A172 (cell line): Measurements from ENCODE around the gene C1orf52. TPM values are rescaled to one million over a fixed set of nuclear protein-coding genes. Genes with fewer than 3 reads are reported as not detected.
"Not testable (repeated sequence)": the region's sequence is repeated elsewhere in the genome, so short reads cannot be mapped to it uniquely, and the experiment has no call there.

Source experiments
- DNase-seq: peaks from one replicate; pipeline ENCODE4 v3.0.0-alpha.2; 2015; ENCODE audit warnings: low spot score
- total RNA-seq: library from RNA; depleted of rRNA; stranded (reverse); fragments of >200 nt; shearing (Covaris generic); gene quantifications from 2 replicates; pipeline ENCODE4 v1.2.3, GENCODE V29; 2014

The C1orf52 gene
- total RNA-seq, 1 experiment from 2014 or later: 19.7 TPM

DNA sequence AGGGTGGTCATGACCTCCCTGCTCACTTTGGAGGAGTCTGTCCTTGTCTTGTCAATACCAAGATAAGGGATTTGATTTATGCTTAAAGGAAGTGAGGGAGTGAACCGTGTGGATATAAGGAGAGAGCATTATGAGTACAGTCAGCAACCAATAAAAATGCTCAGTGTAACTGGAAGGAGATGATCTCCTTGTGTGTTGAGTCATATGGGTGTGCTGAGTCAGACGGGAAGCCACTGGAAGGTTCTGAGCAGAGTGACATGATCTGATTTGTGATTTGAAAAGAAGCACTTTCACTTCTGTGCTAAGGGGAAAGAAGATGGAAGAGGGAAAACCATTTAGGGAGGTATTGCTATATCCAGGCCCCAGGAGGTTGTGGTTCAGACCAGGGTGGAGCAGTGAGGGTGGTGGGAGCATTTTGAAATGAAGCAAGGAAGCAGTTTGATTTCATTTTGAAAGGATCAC lies 19.4 kb upstream of the C1orf52 start:
- peak; percentile 94 for DNase-seq

DNA sequence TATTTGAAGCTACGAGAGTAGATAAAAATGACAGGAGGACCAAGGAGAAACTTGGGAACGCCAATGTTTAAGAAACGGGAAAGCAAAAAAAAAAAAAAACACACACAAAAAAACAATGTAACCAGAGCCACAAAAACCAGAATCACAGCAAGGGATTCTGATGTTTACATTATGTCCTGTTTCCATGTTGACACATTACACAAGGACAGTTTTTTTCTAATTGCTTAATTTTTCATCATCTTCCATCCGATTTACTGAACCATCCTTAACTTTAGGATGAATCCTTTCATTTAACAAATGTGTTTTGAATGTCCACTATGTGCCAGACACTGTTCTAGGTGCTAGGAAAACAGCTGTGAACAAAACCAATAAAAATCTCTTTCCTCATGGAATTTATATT lies 18.3 kb upstream of the C1orf52 start:
- no peak for DNase-seq

DNA sequence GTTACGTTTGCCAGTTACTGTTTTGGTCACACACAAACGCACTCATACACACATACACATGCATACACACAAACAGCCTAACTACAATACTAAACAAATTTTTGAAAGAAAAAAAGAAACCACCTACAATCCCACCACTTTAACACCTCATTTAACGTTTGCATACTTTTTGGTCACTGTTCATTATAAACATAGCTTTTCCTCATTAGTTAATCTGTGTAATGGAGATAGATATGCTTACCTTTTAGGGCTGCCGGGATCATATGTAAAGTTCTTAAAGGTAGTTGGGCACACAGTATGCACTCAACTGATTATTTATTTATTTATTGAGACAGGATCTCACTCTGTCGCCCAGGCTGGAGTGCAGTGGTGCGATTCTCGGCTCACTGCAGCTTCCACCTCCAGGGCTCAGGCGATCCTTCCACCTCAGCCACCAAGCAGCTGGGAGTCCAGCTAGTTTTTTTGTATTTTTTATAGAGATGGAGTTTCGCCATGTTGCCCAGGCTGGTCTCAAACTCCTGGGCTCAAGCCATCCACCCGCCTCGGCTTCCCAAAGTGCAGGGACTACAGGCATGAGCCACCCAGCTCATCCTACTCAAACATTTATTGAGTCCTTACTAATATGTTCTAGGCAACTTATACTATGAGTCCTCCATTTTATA lies 17.6 kb upstream of the C1orf52 start:
- no peak for DNase-seq

DNA sequence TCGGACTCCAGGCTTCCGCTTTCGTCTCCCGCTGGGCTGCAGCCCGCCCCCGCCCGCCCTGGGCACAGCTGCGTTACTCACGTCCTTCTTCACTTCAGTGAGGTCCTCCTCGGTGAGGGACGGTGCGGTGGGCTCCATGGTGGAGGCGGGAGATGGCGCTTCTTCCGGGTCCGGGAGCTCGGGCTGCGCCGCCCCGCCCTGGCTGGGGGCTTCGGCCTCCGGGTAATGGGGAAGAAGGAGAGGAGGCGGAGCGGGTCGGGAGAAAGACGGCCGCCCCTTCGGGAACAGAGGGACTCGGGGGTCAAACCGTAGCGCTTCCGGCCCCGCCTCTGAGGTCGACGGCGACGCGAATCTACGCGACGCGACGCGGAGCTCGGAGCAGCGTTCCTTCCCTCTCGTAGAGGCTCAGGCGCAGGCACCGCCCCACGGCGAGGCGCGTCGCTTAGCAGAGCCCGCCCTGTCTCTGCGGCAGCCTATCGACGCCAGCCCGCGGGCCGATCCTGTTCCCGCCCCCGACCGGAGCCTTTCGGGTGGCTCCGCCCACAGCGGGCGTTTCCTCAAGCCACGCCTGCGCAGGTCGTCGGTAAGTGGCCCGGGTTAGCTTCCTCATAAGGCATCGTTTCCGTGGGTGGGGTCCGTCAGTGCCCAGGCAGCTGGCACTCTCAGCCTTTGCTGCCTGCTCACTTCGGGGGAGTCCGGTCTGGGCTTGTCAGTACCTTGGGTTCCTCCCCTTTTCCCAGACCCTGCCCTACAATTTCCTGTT lies 16.9 kb upstream of the C1orf52 start, which contains the start of gene BCL10:
Gene BCL10, minus strand, starts transcription at position 418 of the 763 bp plus-strand sequence. Its CDS starts 280 bp downstream, at position 138.
- DNase-seq: peak; percentile 95

DNA sequence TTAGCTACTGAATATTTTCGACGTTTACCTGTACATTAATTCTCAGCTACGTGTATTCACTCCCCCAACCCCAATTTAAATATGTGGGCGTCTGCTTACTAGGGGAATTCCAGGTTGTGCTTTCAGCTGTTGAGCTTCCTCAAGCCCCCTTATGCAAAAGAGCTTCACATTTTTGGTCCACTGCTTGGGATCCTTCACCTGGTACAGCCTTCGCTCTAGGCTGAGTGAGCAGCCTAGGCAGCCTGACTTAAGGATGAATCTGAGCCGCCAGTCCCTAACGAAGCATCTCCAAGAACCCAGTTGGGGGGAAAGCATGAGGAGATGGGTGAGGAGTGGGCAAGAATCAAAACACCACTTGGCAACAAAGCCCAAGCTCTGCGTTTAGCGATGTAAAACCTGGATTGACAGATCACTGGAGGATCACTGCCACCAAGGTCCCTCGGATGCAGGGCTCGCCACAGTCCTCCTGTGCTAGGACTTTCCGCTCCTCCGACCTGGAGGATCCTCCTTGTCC lies 16.3 kb upstream of the C1orf52 start:
- no peak for DNase-seq

DNA sequence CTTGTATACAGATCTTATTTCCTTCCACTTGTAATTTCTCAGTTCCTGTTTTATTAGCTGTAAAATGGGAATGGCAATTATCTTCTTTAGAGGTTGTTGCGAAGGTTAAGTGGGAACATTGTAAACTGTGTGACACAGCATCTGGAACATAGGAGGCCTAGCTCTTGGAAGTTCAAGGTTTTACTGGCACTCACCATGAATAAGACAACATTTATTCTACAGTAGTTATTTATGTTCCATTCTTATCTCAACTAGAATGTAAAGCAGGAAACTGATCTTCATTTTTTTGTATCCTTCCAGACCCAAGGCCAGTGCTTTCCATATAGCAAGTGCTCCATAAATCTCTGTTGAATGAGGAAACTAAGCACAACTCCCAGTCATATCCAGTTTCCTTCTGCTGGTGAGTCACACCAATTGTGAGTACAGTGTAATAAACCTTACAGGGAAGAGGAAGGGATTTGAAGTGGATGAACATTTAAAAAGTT lies 15.5 kb upstream of the C1orf52 start:
- DNase-seq: peak; percentile 66

DNA sequence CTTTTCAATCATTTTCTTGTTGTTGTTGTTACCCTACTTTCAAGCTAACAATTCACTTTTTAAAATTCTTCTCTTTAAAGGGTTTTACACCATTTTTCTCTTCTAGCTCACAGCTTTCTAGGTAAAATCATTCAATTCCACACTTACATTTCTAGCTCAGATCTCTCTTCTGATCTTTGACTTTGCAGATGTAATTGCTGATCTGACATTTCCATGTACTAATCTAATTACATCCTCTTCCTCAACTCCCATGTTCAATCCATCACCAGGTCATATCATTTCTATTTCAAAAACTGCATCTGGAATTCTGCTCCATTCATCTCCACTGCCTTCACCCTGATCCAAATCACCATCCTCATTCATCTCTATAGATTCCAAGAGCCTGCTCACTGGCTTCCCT lies 13.9 kb upstream of the C1orf52 start:
- no peak for DNase-seq

DNA sequence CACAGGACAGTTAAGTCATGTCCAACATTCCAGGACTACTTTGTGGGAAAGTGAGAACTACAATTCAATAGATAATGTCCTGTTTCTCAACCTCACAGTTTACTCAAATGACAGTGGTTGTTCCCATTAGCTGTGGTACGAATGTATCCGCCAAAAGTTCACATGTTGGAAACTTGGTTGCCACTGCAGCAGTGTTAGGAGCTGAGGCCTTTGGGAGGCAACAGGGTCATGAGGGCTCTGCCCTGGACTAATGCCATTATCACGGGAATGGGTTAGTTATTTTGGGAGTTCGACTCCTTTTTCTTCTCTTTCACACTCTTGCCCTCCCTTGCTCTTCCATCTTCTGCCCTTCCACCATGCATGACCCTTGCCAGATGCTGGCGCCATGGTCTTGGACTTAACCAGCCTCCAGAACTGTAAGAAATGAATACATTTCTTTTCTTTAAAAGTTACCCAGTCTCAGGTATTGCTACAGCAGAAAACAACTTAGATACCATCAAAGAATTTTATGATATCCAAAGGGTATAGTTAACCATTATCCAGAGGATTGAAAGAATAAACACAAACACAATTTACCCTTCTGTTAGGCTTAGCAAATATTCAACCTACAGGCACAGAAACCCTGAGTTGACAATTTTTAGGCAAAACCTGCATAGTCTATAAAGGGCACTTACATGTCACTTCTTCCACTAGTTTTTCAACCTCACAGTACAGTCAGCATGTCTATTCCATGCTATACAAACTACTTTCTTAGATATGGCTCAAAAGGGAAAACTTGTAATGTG lies 9.5 kb upstream of the C1orf52 start:
- no peak for DNase-seq

DNA sequence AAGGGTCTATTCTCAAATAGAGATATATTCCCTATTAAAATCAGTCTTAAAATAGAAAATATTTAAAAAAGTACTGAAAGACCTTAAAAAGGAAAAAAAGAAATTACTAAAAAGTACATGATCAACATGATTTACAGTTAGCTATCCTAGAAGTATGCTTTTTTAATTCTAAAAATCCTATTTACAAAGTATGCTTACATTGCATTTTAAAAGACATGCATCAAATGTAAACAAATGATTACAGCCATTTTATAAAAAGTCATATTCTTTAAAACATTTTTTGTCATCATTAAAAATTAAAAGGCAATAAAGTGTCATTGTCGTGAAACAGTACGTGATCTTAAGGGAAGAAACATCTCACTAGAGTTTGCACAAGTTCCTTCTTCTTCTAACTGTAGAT lies 7.9 kb upstream of the C1orf52 start:
- DNase-seq: no peak

DNA sequence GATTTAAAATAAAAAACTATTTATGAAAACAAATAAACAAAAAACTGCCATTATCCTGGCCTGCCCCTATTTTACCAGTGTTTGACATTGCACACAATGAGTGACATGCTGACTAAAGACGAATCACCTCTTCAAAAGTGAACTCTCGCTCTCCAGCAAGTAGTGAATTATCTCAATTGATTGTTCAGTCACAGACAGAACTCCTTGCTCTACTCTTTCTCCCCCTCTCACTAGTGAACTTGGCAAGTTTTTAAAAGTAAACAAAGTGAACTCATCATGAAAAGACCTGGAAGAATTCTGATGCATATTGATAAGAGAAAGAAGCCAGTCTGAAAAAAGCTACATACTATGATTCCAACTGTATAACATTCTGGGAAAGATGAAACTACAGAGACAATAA lies 4.7 kb upstream of the C1orf52 start:
- DNase-seq: no peak

DNA sequence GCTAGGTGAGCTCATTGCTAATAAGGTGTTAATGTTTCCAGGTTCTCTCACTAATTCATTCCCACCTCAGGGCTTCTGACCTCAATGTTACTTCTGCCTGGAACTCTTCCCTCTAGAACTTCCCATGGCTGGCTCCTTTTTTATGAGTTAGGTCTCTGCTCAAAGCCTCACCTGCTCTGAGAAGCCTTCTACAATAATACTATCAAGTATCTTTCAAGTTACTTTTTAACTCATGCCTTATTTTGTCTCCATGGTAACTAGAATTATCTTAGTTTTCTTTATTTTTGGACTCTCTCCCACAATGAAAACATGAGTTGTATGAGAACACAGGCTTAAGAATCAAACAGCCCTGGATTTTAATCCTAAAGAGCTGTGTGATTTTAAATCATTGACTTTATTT lies 3.5 kb upstream of the C1orf52 start:
- no peak for DNase-seq

DNA sequence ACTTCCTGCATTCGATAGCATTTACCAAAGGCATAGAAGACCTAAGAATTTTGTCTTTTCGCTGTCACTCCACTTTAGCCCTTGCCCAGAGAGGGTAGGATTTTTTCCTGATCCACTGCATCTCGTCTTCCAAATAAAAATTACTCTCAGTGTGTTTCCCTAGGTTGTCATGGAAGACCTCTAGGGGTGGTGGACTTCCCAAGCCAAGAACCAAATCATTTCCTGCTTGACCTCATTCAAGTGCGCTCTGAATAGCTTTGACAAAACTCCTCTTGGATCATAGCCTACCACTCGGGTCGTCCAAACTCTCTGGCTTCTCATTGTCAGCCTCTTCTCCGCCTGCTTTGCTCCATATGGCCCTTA lies 431 bp upstream of the C1orf52 start:
- DNase-seq: no peak

DNA sequence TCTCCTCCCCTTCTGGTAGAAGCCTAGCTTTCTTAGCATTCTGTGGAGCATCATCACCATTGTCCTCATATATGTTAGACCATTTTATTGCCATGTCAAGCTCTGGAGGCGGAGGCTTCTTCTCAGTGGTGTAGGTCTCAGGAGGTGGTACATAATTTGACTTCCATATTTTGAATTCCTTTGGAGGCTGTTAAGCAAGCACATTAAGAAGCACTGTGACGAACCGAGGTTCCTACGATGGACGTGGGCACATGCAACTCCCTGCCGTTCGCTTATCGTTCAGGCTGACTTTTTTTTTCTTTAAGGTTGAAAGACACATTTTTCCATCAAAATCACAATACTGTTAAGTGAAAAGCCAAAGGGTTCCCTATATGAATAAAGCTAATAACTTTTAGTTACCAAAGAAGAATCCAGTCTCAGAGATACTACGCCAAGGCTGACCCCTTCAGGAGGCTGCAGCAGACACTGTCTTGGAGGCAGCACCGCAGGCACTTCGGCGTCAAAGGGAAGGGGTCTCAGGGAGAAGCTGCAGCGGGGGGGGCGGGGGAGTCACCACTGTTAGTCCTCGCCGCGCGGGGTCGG lies 835 bp downstream of the C1orf52 start:
- no peak for DNase-seq

DNA sequence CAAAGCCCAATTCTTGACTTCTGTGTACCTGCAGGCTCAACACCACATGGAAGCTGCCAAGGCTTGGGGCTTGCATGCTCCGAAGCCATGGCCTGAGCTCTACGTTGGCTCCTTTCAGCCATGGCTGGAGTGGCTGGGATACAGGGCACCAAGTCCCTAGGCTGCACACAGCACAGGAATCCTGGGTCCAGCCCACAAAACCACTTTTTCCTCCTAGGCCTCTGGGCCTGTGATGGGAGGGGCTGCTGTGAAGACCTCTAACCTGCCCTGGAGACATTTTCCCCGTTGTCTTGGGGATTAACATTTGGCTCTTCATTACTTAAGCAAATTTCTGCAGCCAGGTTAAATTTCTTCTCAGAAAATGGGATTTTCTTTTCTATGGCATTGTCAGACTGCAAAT lies 10.4 kb downstream of the C1orf52 start:
- DNase-seq: not testable (repeated sequence)

DNA sequence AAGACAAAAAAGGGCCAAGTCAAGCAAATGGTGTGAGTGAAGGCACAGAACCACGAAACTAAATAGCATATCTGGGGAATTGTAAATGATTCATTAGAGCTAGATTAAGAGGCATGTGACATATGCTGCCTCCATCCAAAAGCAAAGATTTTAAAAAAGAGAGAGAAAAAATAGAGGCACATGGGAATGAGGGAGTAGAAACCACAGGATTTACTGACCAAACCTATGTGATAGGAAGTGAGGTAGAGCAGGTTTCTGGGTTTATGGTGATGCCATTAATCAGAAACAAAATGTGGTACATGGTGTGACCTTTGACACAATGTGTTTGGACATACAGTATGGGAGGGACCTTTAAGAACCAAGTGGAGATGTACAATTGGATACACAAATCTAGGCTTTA lies 13.6 kb downstream of the C1orf52 start:
- DNase-seq: no peak

DNA sequence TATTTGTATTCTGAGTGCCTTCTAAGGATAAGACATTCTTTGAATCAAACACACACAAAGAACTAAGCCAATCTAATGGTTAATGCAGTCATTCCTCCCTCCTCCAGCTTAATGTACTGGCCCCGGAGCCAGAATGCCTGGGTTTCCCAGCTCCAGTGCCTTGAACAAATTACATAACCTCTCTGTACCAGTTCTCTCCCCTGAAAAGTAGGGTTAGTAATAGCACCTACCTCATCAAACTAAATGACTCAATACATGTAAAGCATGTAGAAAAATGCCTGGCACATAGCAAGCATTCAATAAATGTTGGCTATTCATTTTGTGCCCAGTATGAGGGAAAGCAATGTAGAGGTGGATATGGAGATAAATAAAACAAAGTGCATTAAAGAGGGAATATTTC lies 14.0 kb downstream of the C1orf52 start:
- DNase-seq: no peak

DNA sequence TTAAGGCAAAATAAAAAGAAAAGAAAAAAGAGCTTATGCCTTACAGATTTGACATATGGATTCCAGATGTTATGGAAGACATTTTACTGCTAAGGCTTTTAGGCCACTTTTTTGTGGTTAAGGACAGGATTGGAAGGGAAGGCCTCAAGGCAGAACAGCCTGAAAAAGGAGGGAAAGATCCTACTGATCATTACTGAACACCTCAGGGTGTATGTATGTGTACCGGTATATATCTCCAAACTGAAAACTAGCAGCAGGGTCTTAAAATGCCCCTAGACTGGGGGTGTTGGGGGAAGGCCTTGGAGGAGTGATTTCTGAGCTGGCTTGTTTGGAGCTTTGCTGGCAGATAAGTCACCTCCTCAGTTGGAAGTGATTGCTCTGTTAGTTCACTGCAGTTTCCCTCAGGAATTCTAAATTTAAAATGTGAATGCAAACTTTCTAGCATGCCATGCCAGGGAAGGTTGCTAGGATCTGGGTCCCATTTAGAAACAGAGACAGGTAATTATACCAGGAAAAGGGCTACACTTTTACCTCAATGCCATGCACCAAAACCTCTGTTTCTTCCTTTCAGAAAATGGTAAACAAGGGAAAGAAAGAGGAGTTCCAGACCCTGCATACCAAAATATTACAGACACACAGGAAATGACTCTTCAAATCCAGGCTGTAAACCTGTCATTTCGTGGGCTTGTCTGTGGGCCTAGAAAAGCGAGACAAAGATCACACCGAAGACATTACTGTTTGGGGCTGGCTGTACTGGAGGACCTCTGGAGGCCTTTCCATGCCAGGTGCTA lies 15.0 kb downstream of the C1orf52 start:
- peak; percentile 14 for DNase-seq

DNA sequence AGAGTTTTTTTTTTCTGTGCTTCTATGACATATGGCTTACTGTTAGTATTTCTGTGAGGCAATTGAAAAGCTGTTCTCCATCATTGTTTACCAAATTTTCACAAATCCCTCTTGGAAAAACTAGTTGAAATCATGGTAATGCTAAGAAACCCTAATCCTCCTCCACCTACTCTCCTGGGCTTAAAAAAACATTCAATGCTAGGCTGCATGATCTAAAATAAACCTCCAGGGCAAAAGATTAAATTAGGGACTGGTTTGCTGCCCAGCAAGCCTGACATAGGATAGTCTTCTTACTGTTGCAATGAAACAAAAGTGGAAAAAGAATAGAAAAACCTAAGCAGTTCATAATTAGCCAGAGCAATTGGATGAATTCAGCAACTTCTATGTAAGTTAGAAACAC lies 16.1 kb downstream of the C1orf52 start:
- no peak for DNase-seq

DNA sequence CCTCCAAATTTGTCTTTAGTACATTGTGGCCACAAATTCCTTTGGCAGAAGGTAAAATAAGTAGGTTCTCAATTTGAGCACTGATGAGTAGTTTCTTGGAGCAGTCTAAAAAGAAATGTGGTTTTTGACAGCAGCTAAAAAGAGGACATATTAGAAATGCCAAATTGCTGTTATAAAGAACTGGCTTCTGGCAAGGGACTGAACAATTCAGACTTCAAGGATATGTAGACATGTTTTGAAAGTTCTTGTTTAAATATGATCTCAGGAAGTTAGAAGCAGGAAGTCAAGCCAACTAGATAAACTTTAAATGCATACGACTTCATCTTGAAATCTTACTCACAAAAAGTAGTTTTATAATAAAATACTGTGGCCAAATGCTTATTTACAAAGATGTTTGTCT lies 18.8 kb downstream of the C1orf52 start:
- no peak for DNase-seq

DNA sequence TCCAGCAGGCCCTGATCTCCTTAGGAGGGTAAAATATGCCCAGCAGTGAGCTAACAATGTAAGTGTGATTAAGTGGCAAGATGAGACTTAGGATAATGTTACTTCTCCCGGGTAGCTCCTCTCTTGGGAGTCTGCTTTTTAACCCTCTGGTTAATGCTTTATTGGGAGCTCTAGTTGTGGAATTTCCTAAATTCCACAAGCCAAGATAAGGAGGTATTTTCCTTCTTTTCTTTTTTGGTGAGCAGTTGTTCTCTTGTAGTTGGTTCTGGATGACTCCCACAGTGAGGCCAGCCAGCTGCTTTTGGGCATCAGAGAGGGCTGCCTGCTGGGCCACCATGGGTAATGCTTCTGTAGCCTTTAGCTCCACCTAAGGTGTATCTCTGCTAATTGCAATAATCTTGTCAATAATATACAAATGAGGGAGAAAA lies 19.3 kb downstream of the C1orf52 start:
- peak; percentile 5 for DNase-seq

DNA sequence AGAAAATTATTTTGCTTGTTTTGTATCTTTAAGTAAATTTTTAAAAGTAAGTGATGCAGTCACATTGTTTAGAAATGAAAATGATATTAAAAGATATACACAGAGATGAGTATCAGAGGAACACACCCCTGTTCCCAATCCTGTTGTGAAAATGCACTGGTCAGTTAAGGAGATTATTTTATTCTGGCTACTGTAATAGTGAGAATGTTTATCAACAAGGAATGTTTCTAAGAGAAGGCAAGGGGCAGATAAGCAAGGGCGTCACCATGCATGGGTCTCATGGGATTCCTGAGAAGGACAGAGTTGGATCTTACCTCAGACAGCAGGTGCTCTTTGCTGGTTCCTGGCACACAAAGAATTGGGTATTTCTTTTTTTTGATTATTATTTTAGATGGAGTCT lies 21.8 kb downstream of the C1orf52 start:
- no peak for DNase-seq
